H9 (cell line): ENCODE data around the gene SNPH. TPM values are rescaled to one million over a fixed set of nuclear protein-coding genes. Genes with fewer than 3 reads are reported as not detected.
"Not testable (repeated sequence)": the region's sequence is repeated elsewhere in the genome, so short reads cannot be mapped to it uniquely, and the experiment has no call there.

Experiments used
- DNase-seq: peaks from one replicate; pipeline ENCODE4 v3.0.0-alpha.2; 2017
- H2AFZ ChIP-seq: one replicate; pipeline ENCODE4 v1.6.1; 2013; ENCODE audit warnings: mild to moderate bottlenecking, low read length, control low read depth, moderate library complexity
- H2AK5ac ChIP-seq: 2 replicates; pipeline ENCODE4 v1.6.1; 2013; ENCODE audit warnings: low read length, control low read depth, mixed read lengths; ENCODE audit not compliant: insufficient read length
- H2BK120ac ChIP-seq: one replicate; pipeline ENCODE4 v1.6.1; 2013; ENCODE audit warnings: low read depth, mild to moderate bottlenecking, low read length, control low read depth, inconsistent platforms; ENCODE audit not compliant: poor library complexity, severe bottlenecking
- H2BK12ac ChIP-seq: 2 replicates; pipeline ENCODE4 v1.6.1; 2013; ENCODE audit warnings: low read length, control low read depth, mixed read lengths, low read depth; ENCODE audit not compliant: insufficient read length
- H2BK15ac ChIP-seq: 2 replicates; pipeline ENCODE4 v1.6.1; 2013; ENCODE audit warnings: low read depth, low read length, control low read depth
- H2BK20ac ChIP-seq: one replicate; pipeline ENCODE4 v1.6.1; 2013; ENCODE audit warnings: low read depth, mild to moderate bottlenecking, low read length, control low read depth, inconsistent platforms; ENCODE audit not compliant: poor library complexity, severe bottlenecking
- H2BK5ac ChIP-seq: 2 replicates; pipeline ENCODE4 v1.6.1; 2013; ENCODE audit warnings: low read length, control low read depth, mixed read lengths; ENCODE audit not compliant: insufficient read length
- H3K14ac ChIP-seq: 2 replicates; pipeline ENCODE4 v1.6.1; 2013; ENCODE audit warnings: low read length, control low read depth; ENCODE audit not compliant: insufficient read depth
- H3K18ac ChIP-seq: 2 replicates; pipeline ENCODE4 v1.6.1; 2013; ENCODE audit warnings: low read depth, mild to moderate bottlenecking, mixed read lengths, low read length, control low read depth; ENCODE audit not compliant: insufficient read length
- H3K23ac ChIP-seq: 2 replicates; pipeline ENCODE4 v1.6.1; 2013; ENCODE audit warnings: low read length, control low read depth, mixed read lengths, low read depth; ENCODE audit not compliant: insufficient read length
- H3K23me2 ChIP-seq: 2 replicates; pipeline ENCODE4 v1.6.1; 2013; ENCODE audit warnings: low read depth, mild to moderate bottlenecking, mixed read lengths, low read length, control low read depth; ENCODE audit not compliant: insufficient read length, poor library complexity, severe bottlenecking
- H3K27ac ChIP-seq: 2 replicates; pipeline ENCODE4 v1.5.1; 2013; ENCODE audit warnings: low read length, control low read depth, mixed read lengths, low read depth; ENCODE audit not compliant: insufficient read length
- H3K27me3 ChIP-seq: 2 replicates; pipeline ENCODE4 v1.6.1; 2013; ENCODE audit warnings: low read length, control low read depth, inconsistent platforms; ENCODE audit not compliant: insufficient read depth
- H3K4ac ChIP-seq: 2 replicates; pipeline ENCODE4 v1.6.1; 2013; ENCODE audit warnings: low read depth, mild to moderate bottlenecking, control low read depth, inconsistent platforms, low read length, moderate library complexity
- H3K4me1 ChIP-seq: 2 replicates; pipeline ENCODE4 v1.6.1; 2013; ENCODE audit warnings: low read length, control low read depth, inconsistent platforms; ENCODE audit not compliant: insufficient read depth
- H3K4me2 ChIP-seq: 2 replicates; pipeline ENCODE4 v1.6.1; 2013; ENCODE audit warnings: low read length, control low read depth, mixed read lengths; ENCODE audit not compliant: insufficient read length, insufficient read depth
- H3K56ac ChIP-seq: 2 replicates; pipeline ENCODE4 v1.6.1; 2013; ENCODE audit warnings: low read depth, mild to moderate bottlenecking, mixed read lengths, low read length, control low read depth; ENCODE audit not compliant: insufficient read length
- H3K79me1 ChIP-seq: 2 replicates; pipeline ENCODE4 v1.6.1; 2013; ENCODE audit warnings: low read depth, mild to moderate bottlenecking, moderate library complexity, low read length, control low read depth, inconsistent platforms; ENCODE audit not compliant: insufficient read depth, poor library complexity, severe bottlenecking
- H3K79me2 ChIP-seq: 2 replicates; pipeline ENCODE4 v1.6.1; 2013; ENCODE audit warnings: low read length, control low read depth, inconsistent platforms; ENCODE audit not compliant: insufficient read depth
- H3K9ac ChIP-seq: 2 replicates; pipeline ENCODE4 v1.6.1; 2013; ENCODE audit warnings: low read length, control low read depth, mixed read lengths; ENCODE audit not compliant: insufficient read length; ENCODE audit errors: extremely low read depth
- H3K9me3 ChIP-seq: one replicate; pipeline ENCODE4 v1.6.1; 2013; ENCODE audit warnings: low read depth, low read length, inconsistent platforms; ENCODE audit not compliant: control insufficient read depth
- H3T11ph ChIP-seq: one replicate; pipeline ENCODE4 v1.6.1; 2013; ENCODE audit warnings: mild to moderate bottlenecking, low read length, control low read depth, inconsistent platforms
- H4K20me1 ChIP-seq: one replicate; pipeline ENCODE4 v1.6.1; 2013; ENCODE audit not compliant: control insufficient read depth, insufficient read length, insufficient read depth
- H4K5ac ChIP-seq: 2 replicates; pipeline ENCODE4 v1.6.1; 2013; ENCODE audit warnings: low read depth, mild to moderate bottlenecking, mixed read lengths, low read length, control low read depth; ENCODE audit not compliant: insufficient read length
- H4K8ac ChIP-seq: replicated peaks from 2 replicates; pipeline ENCODE4 v1.6.1; 2013; ENCODE audit warnings: low read length, control low read depth, mixed read lengths, low read depth; ENCODE audit not compliant: insufficient read length
- H4K91ac ChIP-seq: 2 replicates; pipeline ENCODE4 v1.6.1; 2013; ENCODE audit warnings: low read depth, mild to moderate bottlenecking, moderate library complexity, mixed read lengths, low read length, control low read depth; ENCODE audit not compliant: insufficient read length
- H3K27ac Mint-ChIP-seq, 3 experiments: 2 replicates in 2 of 3; 3 replicates in 1 of 3; pipeline ENCODE4 v1.8.0; 2020 to 2021; ENCODE audit warnings: mixed read lengths in 3 of 3, mild to moderate bottlenecking in 1 of 3, moderate library complexity in 1 of 3
- H3K27me3 Mint-ChIP-seq: 2 replicates; pipeline ENCODE4 v1.8.0; 2021; ENCODE audit warnings: low read depth, mild to moderate bottlenecking, moderate library complexity, mixed read lengths
- H3K36me3 Mint-ChIP-seq, 3 experiments: 2 replicates in 2 of 3; 3 replicates in 1 of 3; pipeline ENCODE4 v1.8.0; 2020 to 2021; ENCODE audit warnings: low read depth in 3 of 3, mixed read lengths in 3 of 3; ENCODE audit not compliant: insufficient read depth in 1 of 3
- H3K4me1 Mint-ChIP-seq, 2 experiments: 2 replicates each; pipeline ENCODE4 v1.8.0; 2020; ENCODE audit warnings: mixed read lengths in 2 of 2
- H3K4me3 Mint-ChIP-seq, 2 experiments: 2 replicates in 1 of 2; 3 replicates in 1 of 2; pipeline ENCODE4 v1.8.0; 2020 to 2021; ENCODE audit warnings: mild to moderate bottlenecking in 2 of 2, mixed read lengths in 2 of 2, moderate library complexity in 1 of 2
- H3K9me3 Mint-ChIP-seq, 2 experiments: 2 replicates in 1 of 2; 3 replicates in 1 of 2; pipeline ENCODE4 v1.8.0; 2020; ENCODE audit warnings: mild to moderate bottlenecking in 2 of 2, mixed read lengths in 2 of 2, moderate library complexity in 1 of 2
- WGBS: extraction: QIAGEN DNeasy Blood & Tissue Kit; methylation state at CpG from one replicate; pipeline ENCODE4 v1.1.7; 2013; ENCODE audit warnings: missing lambda C conversion rate, low lambda C conversion rate, mixed read lengths; ENCODE audit not compliant: insufficient read length; ENCODE audit errors: extremely low coverage; 5-methylcytosine and 5-hydroxymethylcytosine counted together
- total RNA-seq: library from RNA; stranded (reverse); gene quantifications from 2 replicates; pipeline ENCODE4 v1.2.1, GENCODE V29; 2021
- TF ChIP-seq, protein P1 (sequence below): fragments of 200-600 bp; sonication (generic); conservative IDR thresholded peaks from 3 replicates; pipeline ENCODE4 v1.8.0; 2021; ENCODE audit warnings: antibody characterized with exemption, mild to moderate bottlenecking

SNPH gene
- total RNA-seq, 1 experiment from 2014 or later = 1.8 TPM

DNA sequence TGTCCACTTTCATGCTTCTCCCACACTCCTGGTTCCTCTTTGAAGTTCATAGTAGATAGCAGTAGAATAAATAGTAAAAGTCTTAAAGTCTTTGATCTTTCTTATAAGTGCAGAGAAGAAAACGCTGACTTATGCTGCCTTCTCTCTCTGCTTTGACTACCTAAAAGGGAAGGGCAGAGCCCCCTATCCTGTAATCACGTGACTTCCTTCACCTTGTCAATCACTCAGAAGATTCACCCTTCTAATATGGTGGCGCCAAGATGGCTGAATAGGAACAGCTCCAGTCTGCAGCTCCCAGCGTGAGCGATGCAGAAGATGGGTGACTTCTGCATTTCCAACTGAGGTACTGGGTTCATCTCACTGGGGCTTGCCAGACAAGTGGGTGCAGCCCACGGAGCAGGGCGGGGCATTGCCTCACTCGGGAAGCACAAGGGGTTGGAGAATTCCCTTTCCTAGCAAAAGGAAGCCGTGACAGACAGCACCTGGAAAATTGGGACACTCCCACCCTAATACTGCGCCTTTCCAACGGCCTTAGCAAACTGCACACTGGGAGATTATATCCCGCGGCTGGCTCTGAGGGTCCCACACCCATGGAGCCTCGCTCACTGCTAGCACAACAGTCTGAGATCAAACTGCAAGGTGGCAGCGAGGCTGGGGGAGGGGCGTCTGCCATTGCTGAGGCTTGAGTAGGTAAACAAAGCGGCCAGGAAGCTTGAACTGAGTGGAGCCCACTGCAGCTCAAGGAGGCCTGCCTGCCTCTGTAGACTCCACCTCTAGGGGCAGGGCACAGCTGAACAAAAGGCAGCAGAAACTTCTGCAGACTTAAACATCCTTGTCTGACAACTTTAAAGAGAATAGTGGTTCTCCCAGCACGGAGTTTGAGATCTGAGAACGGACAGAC is 49.3 kb upstream of the SNPH start:
- H2AK5ac ChIP-seq, H4K8ac ChIP-seq, H3K18ac ChIP-seq, H3K27ac ChIP-seq, H3K36me3 Mint-ChIP-seq, H3K56ac ChIP-seq, H4K20me1 ChIP-seq, H3K4ac ChIP-seq, H3K9me3 ChIP-seq, H2BK12ac ChIP-seq, H3T11ph ChIP-seq, H2BK20ac ChIP-seq, H2BK15ac ChIP-seq, H3K79me2 ChIP-seq, DNase-seq, H4K91ac ChIP-seq, H3K4me2 ChIP-seq, H3K23me2 ChIP-seq, H2BK120ac ChIP-seq, H4K5ac ChIP-seq, H3K4me1 ChIP-seq, H3K4me3 Mint-ChIP-seq, H2BK5ac ChIP-seq, H3K79me1 ChIP-seq, H3K23ac ChIP-seq, H3K9ac ChIP-seq, H3K14ac ChIP-seq, H3K27me3 ChIP-seq, H2AFZ ChIP-seq: not testable (repeated sequence)
- TF ChIP-seq, protein P1, sequence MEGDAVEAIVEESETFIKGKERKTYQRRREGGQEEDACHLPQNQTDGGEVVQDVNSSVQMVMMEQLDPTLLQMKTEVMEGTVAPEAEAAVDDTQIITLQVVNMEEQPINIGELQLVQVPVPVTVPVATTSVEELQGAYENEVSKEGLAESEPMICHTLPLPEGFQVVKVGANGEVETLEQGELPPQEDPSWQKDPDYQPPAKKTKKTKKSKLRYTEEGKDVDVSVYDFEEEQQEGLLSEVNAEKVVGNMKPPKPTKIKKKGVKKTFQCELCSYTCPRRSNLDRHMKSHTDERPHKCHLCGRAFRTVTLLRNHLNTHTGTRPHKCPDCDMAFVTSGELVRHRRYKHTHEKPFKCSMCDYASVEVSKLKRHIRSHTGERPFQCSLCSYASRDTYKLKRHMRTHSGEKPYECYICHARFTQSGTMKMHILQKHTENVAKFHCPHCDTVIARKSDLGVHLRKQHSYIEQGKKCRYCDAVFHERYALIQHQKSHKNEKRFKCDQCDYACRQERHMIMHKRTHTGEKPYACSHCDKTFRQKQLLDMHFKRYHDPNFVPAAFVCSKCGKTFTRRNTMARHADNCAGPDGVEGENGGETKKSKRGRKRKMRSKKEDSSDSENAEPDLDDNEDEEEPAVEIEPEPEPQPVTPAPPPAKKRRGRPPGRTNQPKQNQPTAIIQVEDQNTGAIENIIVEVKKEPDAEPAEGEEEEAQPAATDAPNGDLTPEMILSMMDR = peak; percentile 29; the same call in 2 of the 3 replicates
- H3K27ac Mint-ChIP-seq = peak overlapping the region in 1 of 3 experiments; percentile 63; a peak in 1 of 7 replicates
- WGBS = no CpG with 5 or more reads among the region's 19 CpGs
- H3K27me3 Mint-ChIP-seq = peaks cover 44% of the 10 kb centered on the region
- H3K4me1 Mint-ChIP-seq = peaks cover 34 to 37% of the 10 kb centered on the region in 2 experiments
- H3K9me3 Mint-ChIP-seq = peaks cover 23 to 28% of the 10 kb centered on the region in 2 experiments

DNA sequence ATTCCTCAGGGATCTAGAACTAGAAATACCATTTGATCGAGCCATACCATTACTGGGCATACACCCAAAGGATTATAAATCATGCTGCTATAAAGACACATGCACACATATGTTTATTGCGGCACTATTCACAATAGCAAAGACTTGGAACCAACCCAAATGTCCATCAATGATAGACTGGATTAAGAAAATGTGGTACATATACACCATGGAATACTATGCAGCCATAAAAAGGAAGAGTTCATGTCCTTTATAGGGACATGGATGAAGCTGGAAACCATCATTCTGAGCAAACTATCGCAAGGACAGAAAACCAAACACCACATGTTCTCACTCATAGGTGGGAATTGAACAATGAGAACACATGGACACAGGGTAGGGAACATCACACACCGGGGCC is 43.3 kb upstream of the SNPH start:
- DNase-seq = not testable (repeated sequence)

More for the DNA sequence above, 43.3 kb upstream of the SNPH start:
- H3K4me1 ChIP-seq, H3K4ac ChIP-seq, H3K4me3 Mint-ChIP-seq, H3K18ac ChIP-seq, H4K91ac ChIP-seq, H3K79me2 ChIP-seq, H3K27me3 ChIP-seq, H3K23ac ChIP-seq, H4K20me1 ChIP-seq, H3K9ac ChIP-seq, H2BK5ac ChIP-seq, H3T11ph ChIP-seq, H3K79me1 ChIP-seq, H4K5ac ChIP-seq, H4K8ac ChIP-seq, H2BK120ac ChIP-seq, H2AK5ac ChIP-seq, H3K4me2 ChIP-seq, H3K14ac ChIP-seq, H3K27ac ChIP-seq, H3K23me2 ChIP-seq, H3K56ac ChIP-seq, H2BK20ac ChIP-seq, H3K4me1 Mint-ChIP-seq, H3K27ac Mint-ChIP-seq, H2BK12ac ChIP-seq, H3K36me3 Mint-ChIP-seq, H3K9me3 ChIP-seq, H2BK15ac ChIP-seq, H2AFZ ChIP-seq: not testable (repeated sequence)
- WGBS = no CpG with 5 or more reads among the region's 4 CpGs
- Mint-ChIP-seq H3K27me3 (peaks cover 68% of the 10 kb centered on the region), H3K9me3 (peaks cover 17 to 20% of the 10 kb centered on the region in 2 experiments)
